Activated B cell treated with CpG ODN at 0.5 μM for 24 hours (primary cell): ENCODE data around the gene FMNL2. TPM values are rescaled to one million over a fixed set of nuclear protein-coding genes. Genes with fewer than 3 reads are reported as not detected.

Experiments used
- ATAC-seq: fragments of 200-7000 bp; cut with Tn5 transposase; one replicate; pipeline ENCODE4 v1.10.0; 2021; ENCODE audit warnings: low read depth, mild to moderate bottlenecking, moderate library complexity
- CTCF ChIA-PET: fragments of 350-600 bp; sonication (Branson Sonifier 250); formaldehyde crosslinking; loops from one replicate; lab custom pipeline; 2021; ENCODE audit warnings: antibody characterized with exemption; lab: Charles Lee
- POLR2A ChIA-PET: fragments of 350-600 bp; sonication (Branson Sonifier 250); formaldehyde crosslinking; loops from one replicate; lab custom pipeline; 2021; ENCODE audit warnings: antibody characterized with exemption; lab: Charles Lee
- DNase-seq: peaks from one replicate; pipeline ENCODE4 v3.0.0; 2022
- H3K27ac Mint-ChIP-seq: one replicate; pipeline ENCODE4 v1.8.0; 2020; ENCODE audit warnings: mixed read lengths
- H3K27me3 Mint-ChIP-seq: one replicate; pipeline ENCODE4 v1.8.0; 2021; ENCODE audit warnings: mixed read lengths
- H3K36me3 Mint-ChIP-seq: one replicate; pipeline ENCODE4 v1.8.0; 2021; ENCODE audit warnings: low read depth, mixed read lengths
- H3K4me1 Mint-ChIP-seq: one replicate; pipeline ENCODE4 v1.8.0; 2021; ENCODE audit warnings: mixed read lengths
- H3K4me3 Mint-ChIP-seq: one replicate; pipeline ENCODE4 v1.8.0; 2020; ENCODE audit warnings: mild to moderate bottlenecking, mixed read lengths
- H3K9me3 Mint-ChIP-seq: one replicate; pipeline ENCODE4 v1.8.0; 2020; ENCODE audit warnings: mixed read lengths
- CTCF ChIP-seq: fragments of 200-600 bp; IDR thresholded peaks from one replicate; pipeline ENCODE4 v1.8.0; 2022; ENCODE audit warnings: antibody characterized with exemption, mild to moderate bottlenecking
- intact Hi-C: fragments of 100-400 bp; cut with micrococcal nuclease; formaldehyde crosslinking; loops from one replicate; pipeline ENCODE4 v1.15.1; 2024
- total RNA-seq: library from RNA; stranded (reverse); gene quantifications from 2 replicates; pipeline ENCODE4 v1.2.3, GENCODE V29; 2022

The FMNL2 gene
- total RNA-seq, 1 donor from 2014 or later: 4.0 TPM

DNA sequence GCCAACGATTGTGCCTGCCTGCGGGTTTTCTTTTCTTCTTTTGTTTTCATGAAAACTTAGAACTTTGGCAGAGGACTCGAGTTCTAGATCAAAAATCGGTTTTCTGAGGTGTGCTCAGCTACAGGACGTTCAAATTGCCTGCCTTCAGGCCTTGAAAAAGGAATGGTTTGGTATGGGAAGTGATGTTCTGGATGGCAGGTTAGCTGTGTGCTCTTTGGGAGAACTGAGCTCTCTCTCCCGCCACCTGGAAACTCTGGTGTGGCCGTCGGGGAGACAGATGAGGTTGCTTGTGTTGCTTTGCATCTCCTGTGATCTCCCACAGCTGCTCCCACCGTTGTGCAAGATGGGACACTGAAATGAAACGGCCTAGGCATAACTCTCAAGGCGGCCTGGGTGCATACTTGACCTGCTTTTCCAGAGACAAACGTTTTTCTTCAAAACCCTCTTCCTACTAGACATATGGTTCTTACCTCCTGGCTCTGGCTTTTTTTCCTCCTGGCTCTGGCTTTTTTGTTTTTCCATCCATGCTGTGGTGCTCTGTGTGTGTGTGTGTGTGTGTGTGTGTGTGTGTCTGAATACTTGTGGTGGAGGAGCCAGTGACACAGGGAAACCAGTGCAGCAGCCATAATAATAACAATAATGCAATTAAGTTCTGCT lies 2.0 kb downstream of the FMNL2 start:
- ATAC-seq (no peak), DNase-seq (no peak)
- Mint-ChIP-seq H3K27ac (no peak overlapping the region), H3K36me3 (no peaks in the 10 kb centered on the region), H3K9me3 (no peaks in the 10 kb centered on the region), H3K4me1 (peaks cover 12% of the 10 kb centered on the region), H3K27me3 (peaks cover 5% of the 10 kb centered on the region), H3K4me3 (peak overlapping the region; percentile 83)
- POLR2A ChIA-PET: no interaction called here
- no peak for TF ChIP-seq CTCF
- CTCF ChIA-PET: no interaction called here
- intact Hi-C loops: loop anchor here (5.0 to 10.0 kb wide), 3 partner anchors 160 to 1075 kb away; partner anchors contain the start of gene RBM43

- peaks cover 12% of the 10 kb centered on the region for H3K4me1 Mint-ChIP-seq
- POLR2A ChIA-PET: no interaction called here
- peaks cover 5% of the 10 kb centered on the region for H3K27me3 Mint-ChIP-seq
- H3K4me3 Mint-ChIP-seq: peak overlapping the region; percentile 16
- intact Hi-C loops: loop anchor here (5.0 to 10.0 kb wide), 3 partner anchors 160 to 1075 kb away; partner anchors contain the start of gene RBM43
- CTCF ChIA-PET: no interaction called here
- no peak overlapping the region for H3K27ac Mint-ChIP-seq
- TF ChIP-seq CTCF: no peak
- no peaks in the 10 kb centered on the region for H3K36me3 Mint-ChIP-seq
- no peak for DNase-seq
- ATAC-seq: no peak
- H3K9me3 Mint-ChIP-seq: no peaks in the 10 kb centered on the region
Observed at GRCh38 chr2:152337511-152337903, 2.5 kb downstream of the FMNL2 start.

GRCh38 chr2:152339556-152340286 lies 4.7 kb downstream of the FMNL2 start:
- ChIA-PET CTCF (no interaction called here), POLR2A (no interaction called here)
- TF ChIP-seq CTCF: no peak
- no peak for ATAC-seq
- no peak for DNase-seq
- Mint-ChIP-seq H3K9me3 (no peaks in the 10 kb centered on the region), H3K27ac (no peak overlapping the region), H3K27me3 (peaks cover 4% of the 10 kb centered on the region), H3K4me3 (no peak overlapping the region), H3K36me3 (no peaks in the 10 kb centered on the region), H3K4me1 (peaks cover 9% of the 10 kb centered on the region)
- intact Hi-C loops: loop anchor here (5.0 to 10.0 kb wide), 3 partner anchors 158 to 1077 kb away; partner anchors contain the start of gene RBM43

DNA sequence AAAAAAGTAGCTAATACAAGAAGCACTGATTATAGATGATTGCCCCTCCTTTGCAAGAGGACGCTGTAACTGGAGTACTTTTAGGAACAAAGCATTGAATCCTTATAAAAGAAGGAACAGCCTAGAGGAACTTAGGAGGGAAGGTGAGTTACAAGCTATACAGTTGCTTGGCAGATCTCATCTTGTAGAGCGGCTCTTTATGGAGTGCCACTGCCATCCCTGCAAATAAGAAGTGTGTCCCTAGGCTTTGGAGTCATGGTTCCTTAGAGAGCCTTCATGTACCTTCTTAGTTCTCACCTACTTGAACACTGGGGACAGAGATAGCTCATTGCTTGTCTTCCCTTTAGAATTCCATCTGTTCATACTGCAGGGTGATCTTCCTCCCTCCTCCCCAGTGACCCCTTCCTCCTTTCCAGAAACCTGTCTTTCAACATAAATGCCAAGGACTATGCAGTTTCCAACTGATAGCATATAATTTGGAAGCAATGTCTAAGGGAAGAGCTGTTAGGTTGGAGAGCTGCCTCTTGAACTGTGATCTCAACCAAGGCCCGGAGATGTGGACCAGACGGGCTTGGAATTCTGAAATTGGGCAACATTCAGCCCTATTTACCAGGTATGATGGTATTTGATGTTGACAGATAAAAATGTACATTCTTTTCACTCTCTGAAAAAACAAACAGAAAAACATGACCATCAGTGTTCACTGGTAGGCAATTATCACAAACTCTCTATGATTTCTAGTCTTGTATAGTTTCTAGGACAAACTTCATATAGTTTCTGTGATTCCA lies 7.5 kb downstream of the FMNL2 start:
- no peak for DNase-seq
- no peak for TF ChIP-seq CTCF
- intact Hi-C loops: no loop called here
- ChIA-PET CTCF (no interaction called here), POLR2A (no interaction called here)
- no peak for ATAC-seq
- Mint-ChIP-seq H3K27me3 (no peaks in the 10 kb centered on the region), H3K36me3 (no peaks in the 10 kb centered on the region), H3K9me3 (no peaks in the 10 kb centered on the region), H3K4me1 (no peaks in the 10 kb centered on the region), H3K27ac (no peak overlapping the region), H3K4me3 (no peak overlapping the region)

DNA sequence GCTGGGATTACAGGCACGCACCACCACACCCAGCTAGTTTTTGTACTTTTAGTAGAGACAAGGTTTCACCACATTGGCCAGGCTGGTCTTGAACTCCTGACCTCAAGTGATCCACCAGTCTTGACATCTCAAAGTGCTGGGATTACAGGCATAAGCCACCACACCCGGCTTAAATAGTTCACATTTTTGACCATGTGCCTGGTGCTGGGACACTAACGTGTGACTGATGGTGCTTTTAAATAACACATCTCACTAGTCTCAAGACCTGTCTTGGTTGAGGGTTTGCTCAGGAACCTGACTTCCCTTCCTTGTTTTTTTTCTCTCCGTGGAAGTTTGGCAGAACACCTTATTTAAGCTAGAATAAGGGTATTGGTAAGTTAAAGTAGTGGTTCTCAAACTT lies 8.5 kb downstream of the FMNL2 start:
- Mint-ChIP-seq H3K9me3 (no peaks in the 10 kb centered on the region), H3K36me3 (no peaks in the 10 kb centered on the region), H3K27me3 (no peaks in the 10 kb centered on the region), H3K4me1 (no peaks in the 10 kb centered on the region), H3K27ac (no peak overlapping the region), H3K4me3 (no peak overlapping the region)
- ATAC-seq (no peak), DNase-seq (no peak)
- POLR2A ChIA-PET: no interaction called here
- intact Hi-C loops: no loop called here
- no peak for TF ChIP-seq CTCF
- CTCF ChIA-PET: no interaction called here
